SU-DHL-6 (cell line): ENCODE data around the gene GRXCR1.

Source experiments
- H2AFZ ChIP-seq: fragments of 200-600 bp; sonication (generic); 2 replicates; pipeline ENCODE4 v1.6.1; 2014; ENCODE audit warnings: low read depth, mild to moderate bottlenecking, moderate library complexity, mixed read lengths, antibody characterized with exemption, low read length; ENCODE audit not compliant: severe bottlenecking
- H3F3A ChIP-seq: fragments of 200-600 bp; shearing (Covaris generic); 2 replicates; pipeline ENCODE4 v1.6.0; 2016; ENCODE audit warnings: antibody characterized with exemption, mild to moderate bottlenecking; ENCODE audit not compliant: insufficient read depth
- H3K27ac ChIP-seq: fragments of 200-600 bp; sonication (generic); 2 replicates; pipeline ENCODE4 v1.5.1; 2016; ENCODE audit warnings: low read depth, mild to moderate bottlenecking, low read length, moderate library complexity, mixed read lengths
- H3K27me3 ChIP-seq: fragments of 200-600 bp; sonication (generic), shearing (Covaris generic); 2 replicates; pipeline ENCODE4 v1.6.0; 2014; ENCODE audit warnings: mild to moderate bottlenecking, low read length
- H3K36me3 ChIP-seq: fragments of 200-600 bp; sonication (generic); 2 replicates; pipeline ENCODE4 v1.6.1; 2014; ENCODE audit warnings: mild to moderate bottlenecking, low read length, mixed read lengths
- H3K4me2 ChIP-seq: fragments of 300-600, 200-600 bp; shearing (Covaris generic), sonication (generic); 2 replicates; pipeline ENCODE4 v1.6.0; 2014; ENCODE audit warnings: low read length, low read depth, mild to moderate bottlenecking; ENCODE audit not compliant: poor library complexity, severe bottlenecking
- H3K4me3 ChIP-seq: fragments of 200-600 bp; sonication (generic); 2 replicates; pipeline ENCODE4 v1.5.1; 2014; ENCODE audit warnings: antibody characterized with exemption, low read length, mild to moderate bottlenecking, mixed read lengths; ENCODE audit not compliant: insufficient read depth, poor library complexity, severe bottlenecking
- H3K79me2 ChIP-seq: fragments of 200-600 bp; sonication (generic); 2 replicates; pipeline ENCODE4 v1.6.1; 2014; ENCODE audit warnings: mild to moderate bottlenecking, low read length, moderate library complexity; ENCODE audit not compliant: insufficient read depth
- H3K9ac ChIP-seq: fragments of 200-600 bp; sonication (generic); 2 replicates; pipeline ENCODE4 v1.7.0; 2014; ENCODE audit warnings: mild to moderate bottlenecking, low read length
- H3K9me2 ChIP-seq: fragments of 200-600 bp; sonication (generic); replicated peaks from 2 replicates; pipeline ENCODE4 v1.6.1; 2014; ENCODE audit warnings: low read length; ENCODE audit not compliant: insufficient read depth
- H3K9me3 ChIP-seq: fragments of 200-600 bp; sonication (generic); 2 replicates; pipeline ENCODE4 v1.6.1; 2014; ENCODE audit warnings: low read length, mixed read lengths; ENCODE audit not compliant: insufficient read depth
- H4K20me1 ChIP-seq: fragments of 200-600 bp; sonication (generic); 2 replicates; pipeline ENCODE4 v1.6.1; 2014; ENCODE audit warnings: low read depth, mild to moderate bottlenecking, antibody characterized with exemption, low read length, moderate library complexity, mixed read lengths
- EZH2phosphoT487 ChIP-seq: fragments of 200-600 bp; sonication (generic), shearing (Covaris generic); conservative IDR thresholded peaks from 2 replicates; pipeline ENCODE4 v1.6.1; 2018; ENCODE audit warnings: mild to moderate bottlenecking, antibody characterized with exemption, low read length, moderate library complexity, mixed read lengths
- TF ChIP-seq, protein P1 (sequence below): fragments of 200-600 bp; sonication (generic); IDR thresholded peaks from one replicate; pipeline ENCODE4 v1.5.1; 2017; ENCODE audit warnings: antibody characterized with exemption, mild to moderate bottlenecking, low read length, moderate library complexity; ENCODE audit not compliant: insufficient read depth, poor library complexity, severe bottlenecking

GRXCR1 gene

GRCh38 chr4:42906891-42907759, 14.6 kb downstream of the GRXCR1 start:
- TF ChIP-seq, protein P1, sequence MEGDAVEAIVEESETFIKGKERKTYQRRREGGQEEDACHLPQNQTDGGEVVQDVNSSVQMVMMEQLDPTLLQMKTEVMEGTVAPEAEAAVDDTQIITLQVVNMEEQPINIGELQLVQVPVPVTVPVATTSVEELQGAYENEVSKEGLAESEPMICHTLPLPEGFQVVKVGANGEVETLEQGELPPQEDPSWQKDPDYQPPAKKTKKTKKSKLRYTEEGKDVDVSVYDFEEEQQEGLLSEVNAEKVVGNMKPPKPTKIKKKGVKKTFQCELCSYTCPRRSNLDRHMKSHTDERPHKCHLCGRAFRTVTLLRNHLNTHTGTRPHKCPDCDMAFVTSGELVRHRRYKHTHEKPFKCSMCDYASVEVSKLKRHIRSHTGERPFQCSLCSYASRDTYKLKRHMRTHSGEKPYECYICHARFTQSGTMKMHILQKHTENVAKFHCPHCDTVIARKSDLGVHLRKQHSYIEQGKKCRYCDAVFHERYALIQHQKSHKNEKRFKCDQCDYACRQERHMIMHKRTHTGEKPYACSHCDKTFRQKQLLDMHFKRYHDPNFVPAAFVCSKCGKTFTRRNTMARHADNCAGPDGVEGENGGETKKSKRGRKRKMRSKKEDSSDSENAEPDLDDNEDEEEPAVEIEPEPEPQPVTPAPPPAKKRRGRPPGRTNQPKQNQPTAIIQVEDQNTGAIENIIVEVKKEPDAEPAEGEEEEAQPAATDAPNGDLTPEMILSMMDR = no peak
- TF ChIP-seq EZH2phosphoT487 = no peak
- H3F3A ChIP-seq = no peaks in the 10 kb centered on the region
- no peaks in the 10 kb centered on the region for H3K9me3 ChIP-seq
- H3K9me2 ChIP-seq = no peaks in the 10 kb centered on the region
- H3K9ac ChIP-seq = no peak overlapping the region
- no peaks in the 10 kb centered on the region for H3K36me3 ChIP-seq
- H3K4me3 ChIP-seq = no peak overlapping the region
- no peak overlapping the region for H3K27ac ChIP-seq
- H3K79me2 ChIP-seq = no peaks in the 10 kb centered on the region
- H3K27me3 ChIP-seq = no peaks in the 10 kb centered on the region
- no peaks in the 10 kb centered on the region for H4K20me1 ChIP-seq
- no peak overlapping the region for H2AFZ ChIP-seq
- no peak overlapping the region for H3K4me2 ChIP-seq

- no peaks in the 10 kb centered on the region for H3K79me2 ChIP-seq
Observed at GRCh38 chr4:42910459-42910858, 17.9 kb downstream of the GRXCR1 start.

DNA sequence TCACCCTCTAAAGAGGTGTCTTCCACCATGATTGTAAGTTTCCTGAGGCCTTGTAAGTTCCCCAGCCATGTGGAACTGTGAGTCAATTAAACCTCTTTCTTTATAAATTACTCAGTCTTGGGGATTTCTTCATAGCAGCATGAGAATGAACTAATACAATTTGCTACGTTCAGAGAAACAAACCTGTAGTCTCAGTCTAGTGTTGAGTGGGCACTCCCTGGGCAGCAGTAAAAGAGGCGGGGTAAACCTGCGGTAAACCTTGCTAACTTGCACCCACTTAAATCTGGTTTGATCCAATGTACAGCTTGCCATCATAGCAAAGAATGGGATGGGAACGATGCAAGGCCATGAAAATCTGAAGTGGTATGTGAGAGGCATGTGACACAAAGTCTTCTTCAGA, 22.4 kb downstream of the GRXCR1 start:
- Histone ChIP-seq H3K9me3 (no peaks in the 10 kb centered on the region), H3K27ac (no peak overlapping the region), H3F3A (no peaks in the 10 kb centered on the region), H4K20me1 (no peaks in the 10 kb centered on the region), H3K36me3 (no peaks in the 10 kb centered on the region), H3K9ac (no peak overlapping the region), H3K79me2 (no peaks in the 10 kb centered on the region), H2AFZ (no peak overlapping the region), H3K9me2 (no peaks in the 10 kb centered on the region; the same call in 1 of the 2 replicates), H3K4me2 (no peak overlapping the region), H3K4me3 (no peak overlapping the region), H3K27me3 (no peaks in the 10 kb centered on the region)
- TF ChIP-seq, protein P1 = no peak
- no peak for TF ChIP-seq EZH2phosphoT487

More at GRCh38 chr4:42910459-42910858, 17.9 kb downstream of the GRXCR1 start:
- Histone ChIP-seq H3K9ac (no peak overlapping the region), H3K4me2 (no peak overlapping the region), H3K27me3 (no peaks in the 10 kb centered on the region), H3F3A (no peaks in the 10 kb centered on the region), H3K36me3 (no peaks in the 10 kb centered on the region), H4K20me1 (no peaks in the 10 kb centered on the region), H2AFZ (no peak overlapping the region), H3K9me2 (no peaks in the 10 kb centered on the region), H3K4me3 (no peak overlapping the region), H3K27ac (no peak overlapping the region), H3K9me3 (no peaks in the 10 kb centered on the region)
- no peak for TF ChIP-seq EZH2phosphoT487
- TF ChIP-seq, protein P1 = no peak
